IPS-18a (cell line): ENCODE data around the gene TMC1.
A peak's percentile ranks its signal among the peaks of the same experiment; 100 is the strongest.
"Not testable (repeated sequence)": the region's sequence is repeated elsewhere in the genome, so short reads cannot be mapped to it uniquely, and the experiment has no call there.

Source experiments
- H3K27ac ChIP-seq: one replicate; pipeline ENCODE4 v1.5.1; 2013; ENCODE audit warnings: low read length
- H3K27me3 ChIP-seq: one replicate; pipeline ENCODE4 v1.6.1; 2013; ENCODE audit warnings: mild to moderate bottlenecking, low read length; ENCODE audit not compliant: control insufficient read depth, insufficient read depth
- H3K36me3 ChIP-seq: one replicate; pipeline ENCODE4 v1.6.1; 2013; ENCODE audit warnings: low read depth, low read length; ENCODE audit not compliant: control insufficient read depth
- H3K4me1 ChIP-seq: one replicate; pipeline ENCODE4 v1.6.1; 2013; ENCODE audit warnings: low read depth, low read length; ENCODE audit not compliant: control insufficient read depth
- H3K4me3 ChIP-seq: one replicate; pipeline ENCODE4 v1.5.1; 2013; ENCODE audit warnings: low read length
- H3K9ac ChIP-seq: one replicate; pipeline ENCODE4 v1.6.1; 2013; ENCODE audit warnings: mild to moderate bottlenecking, low read length, moderate library complexity
- H3K9me3 ChIP-seq: one replicate; pipeline ENCODE4 v1.6.1; 2013; ENCODE audit warnings: low read depth, low read length; ENCODE audit not compliant: control insufficient read depth

The TMC1 gene

GRCh38 chr9:72527801-72528195 lies 6.4 kb downstream of the TMC1 start:
- peak overlapping the region; percentile 71 for H3K27ac ChIP-seq
- H3K9me3 ChIP-seq: no peaks in the 10 kb centered on the region
- no peaks in the 10 kb centered on the region for H3K27me3 ChIP-seq
- peaks cover 26% of the 10 kb centered on the region for H3K4me1 ChIP-seq
- H3K9ac ChIP-seq: peak overlapping the region; percentile 45
- peak overlapping the region; percentile 20 for H3K4me3 ChIP-seq
- no peaks in the 10 kb centered on the region for H3K36me3 ChIP-seq

GRCh38 chr9:72529531-72529930 lies 8.1 kb downstream of the TMC1 start:
- H3K9ac ChIP-seq: no peak overlapping the region
- no peaks in the 10 kb centered on the region for H3K36me3 ChIP-seq
- H3K27ac ChIP-seq: no peak overlapping the region
- H3K4me1 ChIP-seq: peaks cover 26% of the 10 kb centered on the region
- H3K27me3 ChIP-seq: no peaks in the 10 kb centered on the region
- H3K9me3 ChIP-seq: no peaks in the 10 kb centered on the region
- no peak overlapping the region for H3K4me3 ChIP-seq

- Histone ChIP-seq H3K9ac (no peak overlapping the region), H3K27me3 (no peaks in the 10 kb centered on the region), H3K9me3 (peaks cover 4% of the 10 kb centered on the region), H3K36me3 (no peaks in the 10 kb centered on the region), H3K4me1 (no peaks in the 10 kb centered on the region), H3K27ac (no peak overlapping the region), H3K4me3 (no peak overlapping the region)
These were observed 11.9 kb downstream of the TMC1 start for GRCh38 chr9:72533322-72533721.

- H3K27me3 ChIP-seq: no peaks in the 10 kb centered on the region
- H3K9ac ChIP-seq: no peak overlapping the region
- no peaks in the 10 kb centered on the region for H3K36me3 ChIP-seq
- H3K4me3 ChIP-seq: no peak overlapping the region
- no peak overlapping the region for H3K27ac ChIP-seq
- H3K4me1 ChIP-seq: no peaks in the 10 kb centered on the region
- H3K9me3 ChIP-seq: peaks cover 4% of the 10 kb centered on the region
These were observed 13.5 kb downstream of the TMC1 start for GRCh38 chr9:72534931-72535330.

GRCh38 chr9:72537011-72537545 lies 15.7 kb downstream of the TMC1 start:
- no peak overlapping the region for H3K9ac ChIP-seq
- no peak overlapping the region for H3K27ac ChIP-seq
- H3K9me3 ChIP-seq: peaks cover 4% of the 10 kb centered on the region
- no peaks in the 10 kb centered on the region for H3K36me3 ChIP-seq
- H3K27me3 ChIP-seq: no peaks in the 10 kb centered on the region
- no peaks in the 10 kb centered on the region for H3K4me1 ChIP-seq
- no peak overlapping the region for H3K4me3 ChIP-seq

- peaks cover 4% of the 10 kb centered on the region for H3K9me3 ChIP-seq
- no peak overlapping the region for H3K9ac ChIP-seq
- no peak overlapping the region for H3K27ac ChIP-seq
- H3K27me3 ChIP-seq: no peaks in the 10 kb centered on the region
- H3K36me3 ChIP-seq: no peaks in the 10 kb centered on the region
- H3K4me1 ChIP-seq: no peaks in the 10 kb centered on the region
- no peak overlapping the region for H3K4me3 ChIP-seq
These were observed 16.3 kb downstream of the TMC1 start for GRCh38 chr9:72537671-72538070.

- Histone ChIP-seq H3K36me3 (no peaks in the 10 kb centered on the region), H3K9ac (no peak overlapping the region), H3K27ac (no peak overlapping the region), H3K4me3 (no peak overlapping the region), H3K9me3 (peaks cover 4% of the 10 kb centered on the region), H3K4me1 (no peaks in the 10 kb centered on the region), H3K27me3 (no peaks in the 10 kb centered on the region)
These were observed 17.7 kb downstream of the TMC1 start for GRCh38 chr9:72538921-72539702.

- H3K4me3 ChIP-seq: no peak overlapping the region
- H3K27ac ChIP-seq: no peak overlapping the region
- no peaks in the 10 kb centered on the region for H3K36me3 ChIP-seq
- H3K4me1 ChIP-seq: no peaks in the 10 kb centered on the region
- peaks cover 4% of the 10 kb centered on the region for H3K9me3 ChIP-seq
- no peaks in the 10 kb centered on the region for H3K27me3 ChIP-seq
- no peak overlapping the region for H3K9ac ChIP-seq
These were observed 18.5 kb downstream of the TMC1 start for GRCh38 chr9:72539824-72540347.

GRCh38 chr9:72540348-72540873 lies 19.0 kb downstream of the TMC1 start:
- peaks cover 4% of the 10 kb centered on the region for H3K9me3 ChIP-seq
- no peaks in the 10 kb centered on the region for H3K36me3 ChIP-seq
- no peaks in the 10 kb centered on the region for H3K4me1 ChIP-seq
- no peaks in the 10 kb centered on the region for H3K27me3 ChIP-seq
- H3K27ac ChIP-seq: no peak overlapping the region
- no peak overlapping the region for H3K9ac ChIP-seq
- H3K4me3 ChIP-seq: no peak overlapping the region

- H3K27ac ChIP-seq, H3K4me3 ChIP-seq, H3K9ac ChIP-seq, H3K27me3 ChIP-seq, H3K36me3 ChIP-seq, H3K9me3 ChIP-seq, H3K4me1 ChIP-seq: not testable (repeated sequence)
These were observed 21.1 kb downstream of the TMC1 start for GRCh38 chr9:72542537-72542833.

- H3K4me3 ChIP-seq: no peak overlapping the region
These were observed 21.5 kb downstream of the TMC1 start for GRCh38 chr9:72542917-72543316.

GRCh38 chr9:72551306-72551705 lies 29.9 kb downstream of the TMC1 start:
- Histone ChIP-seq H3K4me1 (no peaks in the 10 kb centered on the region), H3K4me3 (no peak overlapping the region), H3K9me3 (no peaks in the 10 kb centered on the region), H3K36me3 (no peaks in the 10 kb centered on the region), H3K27me3 (no peaks in the 10 kb centered on the region), H3K9ac (no peak overlapping the region), H3K27ac (no peak overlapping the region)

More at GRCh38 chr9:72542917-72543316, 21.5 kb downstream of the TMC1 start:
- no peaks in the 10 kb centered on the region for H3K4me1 ChIP-seq
- no peak overlapping the region for H3K9ac ChIP-seq
- H3K27ac ChIP-seq: no peak overlapping the region
- no peaks in the 10 kb centered on the region for H3K9me3 ChIP-seq
- H3K36me3 ChIP-seq: no peaks in the 10 kb centered on the region
- no peaks in the 10 kb centered on the region for H3K27me3 ChIP-seq
